Thyroid gland (tissue), 4 donors: ENCODE results near the gene SCFD2.

Source experiments
- POLR2A ChIP-seq, 2 donors: fragments of 450-650 bp; IDR thresholded peaks; one replicate each; pipeline ENCODE4 v1.6.1; 2017; ENCODE audit warnings: antibody characterized with exemption in 2 of 2, mild to moderate bottlenecking in 2 of 2, moderate library complexity in 1 of 2
- TF ChIP-seq, protein P1 (sequence below), 6 experiments: fragments of 200-600 bp in 3 of 6; fragments of 450-650 bp in 3 of 6; sonication (generic) in 3 of 6; IDR thresholded peaks; one replicate each; pipeline ENCODE4 v1.5.1; 2016 to 2019; ENCODE audit warnings: antibody characterized with exemption in 6 of 6, mild to moderate bottlenecking in 2 of 6, inconsistent platforms in 1 of 6, moderate library complexity in 1 of 6

DNA sequence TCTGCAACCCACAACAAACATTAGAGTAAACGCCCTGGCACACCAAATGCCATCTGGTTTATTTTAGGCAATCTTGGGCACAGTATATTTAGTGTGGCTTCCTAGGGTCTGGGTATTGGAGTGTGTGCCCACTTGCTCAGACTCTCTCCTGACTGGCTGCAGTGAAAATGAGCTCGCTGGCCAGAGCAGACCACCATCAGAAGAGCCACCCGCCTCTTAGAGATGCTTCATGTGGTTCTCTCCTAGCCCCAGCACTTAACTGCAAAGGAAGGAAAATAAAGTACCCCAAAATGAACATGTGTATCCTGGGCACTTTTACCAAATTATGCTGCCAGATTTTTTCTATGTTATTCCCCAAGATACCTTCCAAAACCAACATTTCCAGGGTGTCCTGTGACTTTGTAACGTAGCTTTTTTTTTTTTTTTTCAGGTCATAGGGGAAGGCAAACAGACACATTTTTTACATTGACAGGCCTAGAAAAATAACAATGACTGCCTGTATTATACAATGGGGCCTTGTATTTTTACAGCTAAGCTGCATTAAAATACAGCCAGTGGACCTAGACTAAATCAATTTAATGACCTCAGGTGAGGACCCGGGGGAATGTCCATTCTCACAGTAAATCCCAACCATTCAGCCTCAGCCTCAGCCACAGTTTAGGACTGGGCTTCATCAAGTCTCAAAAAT, 310.0 kb downstream of the SCFD2 start:
- TF ChIP-seq, protein P1, sequence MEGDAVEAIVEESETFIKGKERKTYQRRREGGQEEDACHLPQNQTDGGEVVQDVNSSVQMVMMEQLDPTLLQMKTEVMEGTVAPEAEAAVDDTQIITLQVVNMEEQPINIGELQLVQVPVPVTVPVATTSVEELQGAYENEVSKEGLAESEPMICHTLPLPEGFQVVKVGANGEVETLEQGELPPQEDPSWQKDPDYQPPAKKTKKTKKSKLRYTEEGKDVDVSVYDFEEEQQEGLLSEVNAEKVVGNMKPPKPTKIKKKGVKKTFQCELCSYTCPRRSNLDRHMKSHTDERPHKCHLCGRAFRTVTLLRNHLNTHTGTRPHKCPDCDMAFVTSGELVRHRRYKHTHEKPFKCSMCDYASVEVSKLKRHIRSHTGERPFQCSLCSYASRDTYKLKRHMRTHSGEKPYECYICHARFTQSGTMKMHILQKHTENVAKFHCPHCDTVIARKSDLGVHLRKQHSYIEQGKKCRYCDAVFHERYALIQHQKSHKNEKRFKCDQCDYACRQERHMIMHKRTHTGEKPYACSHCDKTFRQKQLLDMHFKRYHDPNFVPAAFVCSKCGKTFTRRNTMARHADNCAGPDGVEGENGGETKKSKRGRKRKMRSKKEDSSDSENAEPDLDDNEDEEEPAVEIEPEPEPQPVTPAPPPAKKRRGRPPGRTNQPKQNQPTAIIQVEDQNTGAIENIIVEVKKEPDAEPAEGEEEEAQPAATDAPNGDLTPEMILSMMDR (IDR thresholded peaks at IDR 0.05), result no peak
- no peak for TF ChIP-seq POLR2A (IDR thresholded peaks at IDR 0.05)
